ENCODE results near the gene AURKA. TPM values are rescaled to one million over a fixed set of nuclear protein-coding genes. Genes with fewer than 3 reads are reported as not detected.

The AURKA gene
- total RNA-seq, 1 experiment from 2014 or later, result 92.0 TPM

- Histone ChIP-seq H3F3A (ENCODE audit: insufficient read depth, low read depth) (peaks cover 5% of the 10 kb centered on the region; the same call in 1 of the 2 replicates), H3K36me3 (ENCODE audit: low read depth) (no peaks in the 10 kb centered on the region), H3K27me3 (ENCODE audit: insufficient read depth, low read depth) (no peaks in the 10 kb centered on the region), H3K4me3 (no peak overlapping the region), H2AFZ (no peak overlapping the region), H3K4me2 (no peak overlapping the region), H3K9me2 (ENCODE audit: insufficient read depth) (no peaks in the 10 kb centered on the region), H3K79me2 (ENCODE audit: low read depth) (no peaks in the 10 kb centered on the region), H3K9me3 (ENCODE audit: insufficient read depth, low read depth) (no peaks in the 10 kb centered on the region), H3K4me1 (replicated peaks; ENCODE audit: insufficient read depth) (peaks cover 16% of the 10 kb centered on the region), H4K20me1 (ENCODE audit: insufficient read depth) (no peaks in the 10 kb centered on the region), H3K27ac (no peak overlapping the region)
- ChIA-PET POLR2A (ENCODE audit: unreplicated experiment) (no interaction called here), CTCF (no interaction called here)
- DNase-seq, result no peak
- no peak for TF ChIP-seq CTCF (conservative IDR thresholded peaks at IDR 0.05)
- TF ChIP-seq EZH2 (IDR thresholded peaks at IDR 0.05; ENCODE audit: low read depth), result no peak
- intact Hi-C loops (cut with micrococcal nuclease; ENCODE audit: unreplicated experiment), result no loop called here
- BruUV-seq (replicated peaks), result no TSS peak
These were observed 25.4 kb upstream of the AURKA start for GRCh38 chr20:56417402-56417801.

- Histone ChIP-seq H2AFZ (no peak overlapping the region), H3K36me3 (ENCODE audit: low read depth) (no peaks in the 10 kb centered on the region), H3K4me2 (no peak overlapping the region), H3K79me2 (ENCODE audit: low read depth) (no peaks in the 10 kb centered on the region), H3K9me3 (ENCODE audit: insufficient read depth, low read depth) (no peaks in the 10 kb centered on the region), H3K4me3 (no peak overlapping the region), H3F3A (ENCODE audit: insufficient read depth, low read depth) (peaks cover 4% of the 10 kb centered on the region; the same call in 1 of the 2 replicates), H3K9me2 (ENCODE audit: insufficient read depth) (no peaks in the 10 kb centered on the region), H3K4me1 (replicated peaks; ENCODE audit: insufficient read depth) (no peaks in the 10 kb centered on the region), H4K20me1 (ENCODE audit: insufficient read depth) (no peaks in the 10 kb centered on the region), H3K27ac (no peak overlapping the region), H3K27me3 (ENCODE audit: insufficient read depth, low read depth) (no peaks in the 10 kb centered on the region)
- DNase-seq, result no peak
- ChIA-PET CTCF (no interaction called here), POLR2A (ENCODE audit: unreplicated experiment) (no interaction called here)
- TF ChIP-seq EZH2 (IDR thresholded peaks at IDR 0.05; ENCODE audit: low read depth) (no peak), CTCF (conservative IDR thresholded peaks at IDR 0.05) (no peak)
- BruUV-seq (replicated peaks), result no TSS peak
- intact Hi-C loops (cut with micrococcal nuclease; ENCODE audit: unreplicated experiment), result no loop called here
These were observed 23.1 kb upstream of the AURKA start for GRCh38 chr20:56414842-56415765.

DNA sequence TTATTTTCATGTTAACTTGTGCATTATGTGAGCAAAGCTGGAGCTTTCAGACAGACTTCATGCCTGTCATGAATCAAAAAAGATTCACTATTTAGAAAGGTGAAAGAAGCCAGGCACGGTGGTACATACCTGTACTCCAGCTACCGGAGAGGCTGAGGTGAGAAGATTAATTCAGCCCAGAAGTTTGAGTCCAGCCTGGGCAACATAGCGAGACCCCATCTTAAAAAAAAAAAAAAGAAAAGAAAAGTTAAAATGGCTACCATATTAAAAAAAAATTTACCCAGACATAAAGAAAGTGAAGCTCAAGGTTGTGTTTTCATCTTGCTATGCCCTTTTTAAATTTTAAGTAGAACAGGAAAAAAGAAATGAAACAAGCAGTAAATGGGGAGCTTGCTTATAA, 20.9 kb upstream of the AURKA start:
- Histone ChIP-seq H3F3A (ENCODE audit: insufficient read depth, low read depth) (peaks cover 4% of the 10 kb centered on the region; the same call in 1 of the 2 replicates), H3K4me3 (no peak overlapping the region), H3K79me2 (ENCODE audit: low read depth) (no peaks in the 10 kb centered on the region), H3K36me3 (ENCODE audit: low read depth) (no peaks in the 10 kb centered on the region), H3K4me1 (replicated peaks; ENCODE audit: insufficient read depth) (no peaks in the 10 kb centered on the region), H4K20me1 (ENCODE audit: insufficient read depth) (no peaks in the 10 kb centered on the region), H2AFZ (no peak overlapping the region), H3K27ac (no peak overlapping the region), H3K9me2 (ENCODE audit: insufficient read depth) (no peaks in the 10 kb centered on the region), H3K9me3 (ENCODE audit: insufficient read depth, low read depth) (no peaks in the 10 kb centered on the region), H3K27me3 (ENCODE audit: insufficient read depth, low read depth) (no peaks in the 10 kb centered on the region), H3K4me2 (no peak overlapping the region)
- BruUV-seq (replicated peaks), result no TSS peak
- intact Hi-C loops (cut with micrococcal nuclease; ENCODE audit: unreplicated experiment), result no loop called here
- TF ChIP-seq CTCF (conservative IDR thresholded peaks at IDR 0.05), result no peak
- no peak for TF ChIP-seq EZH2 (IDR thresholded peaks at IDR 0.05; ENCODE audit: low read depth)
- ChIA-PET CTCF (interaction anchor here (0.7 kb wide), 2 partner anchors 15 to 83 kb away, joined by 3 to 5 read pairs; no protein-coding TSS in a partner anchor), POLR2A (ENCODE audit: unreplicated experiment) (interaction anchor here (0.6 to 0.7 kb wide), 2 partner anchors 10 to 11 kb away, joined by 8 to 13 read pairs; no protein-coding TSS in a partner anchor)
- DNase-seq, result no peak
